HG02938 (cell line): ENCODE data around the gene CD27.
"Not testable (repeated sequence)": the region's sequence is repeated elsewhere in the genome, so short reads cannot be mapped to it uniquely, and the experiment has no call there.

Experiments
- ATAC-seq: cut with Tn5 transposase; IDR thresholded peaks from one replicate; pipeline ENCODE4 v1.9.1; 2021; ENCODE audit warnings: mild to moderate bottlenecking, moderate library complexity; ENCODE audit not compliant: unreplicated experiment

CD27 gene

GRCh38 chr12:6461401-6462233, 16.9 kb downstream of the CD27 start:
- ATAC-seq = peak; percentile 79

GRCh38 chr12:6462234-6462995, 17.7 kb downstream of the CD27 start:
- no peak for ATAC-seq

GRCh38 chr12:6463216-6463615, 18.5 kb downstream of the CD27 start:
- ATAC-seq = no peak

GRCh38 chr12:6463858-6464257, 19.1 kb downstream of the CD27 start:
- no peak for ATAC-seq

GRCh38 chr12:6464531-6464930, 19.8 kb downstream of the CD27 start:
- no peak for ATAC-seq

- ATAC-seq = no peak
Measured at GRCh38 chr12:6465467-6466183, 20.9 kb downstream of the CD27 start.

- ATAC-seq = no peak
Measured at GRCh38 chr12:6466184-6466573, 21.4 kb downstream of the CD27 start.

- not testable (repeated sequence) for ATAC-seq
Measured at GRCh38 chr12:6466751-6467150, 22.0 kb downstream of the CD27 start.

GRCh38 chr12:6467571-6468282, 23.0 kb downstream of the CD27 start:
- not testable (repeated sequence) for ATAC-seq

- ATAC-seq = no peak
Measured at GRCh38 chr12:6468283-6468575, 23.5 kb downstream of the CD27 start.

- no peak for ATAC-seq
Measured at GRCh38 chr12:6469092-6469491, 24.3 kb downstream of the CD27 start.

GRCh38 chr12:6469609-6470374, 25.0 kb downstream of the CD27 start:
- no peak for ATAC-seq

GRCh38 chr12:6470375-6471163, 25.8 kb downstream of the CD27 start, which contains the start of gene VAMP1:
Gene VAMP1, minus strand, starts transcription at chr12:6470677. Its CDS starts 146 bp downstream, at chr12:6470531.
- ATAC-seq = peak; percentile 86

GRCh38 chr12:6471989-6472360, 27.2 kb downstream of the CD27 start:
- ATAC-seq = no peak

- ATAC-seq = no peak
Measured at GRCh38 chr12:6472491-6472890, 27.7 kb downstream of the CD27 start.

- ATAC-seq = not testable (repeated sequence)
Measured at GRCh38 chr12:6475233-6475975, 30.6 kb downstream of the CD27 start.

GRCh38 chr12:6476489-6476888, 31.7 kb downstream of the CD27 start:
- ATAC-seq = no peak

- ATAC-seq = not testable (repeated sequence)
Measured at GRCh38 chr12:6477601-6478377, 33.0 kb downstream of the CD27 start.
